GM21528 (cell line): ENCODE measurements around the gene RPL34.

ENCODE experiments used
- ATAC-seq: cut with Tn5 transposase; IDR thresholded peaks from one replicate; pipeline ENCODE4 v1.9.1; 2021; ENCODE audit warnings: mild to moderate bottlenecking, moderate library complexity; ENCODE audit not compliant: unreplicated experiment, low FRiP score

RPL34 gene

GRCh38 chr4:108622828-108623227 lies 2.5 kb downstream of the RPL34 start:
- ATAC-seq = no peak

- no peak for ATAC-seq
Observed at GRCh38 chr4:108624263-108625056, 4.1 kb downstream of the RPL34 start.

GRCh38 chr4:108626056-108626455 lies 5.7 kb downstream of the RPL34 start:
- no peak for ATAC-seq

- no peak for ATAC-seq
Observed at GRCh38 chr4:108628411-108628810, 8.0 kb downstream of the RPL34 start.

GRCh38 chr4:108635070-108635655 lies 14.8 kb downstream of the RPL34 start:
- no peak for ATAC-seq

- no peak for ATAC-seq
Observed at GRCh38 chr4:108636246-108636645, 15.9 kb downstream of the RPL34 start.

- ATAC-seq = no peak
Observed at GRCh38 chr4:108637856-108638255, 17.5 kb downstream of the RPL34 start.

- ATAC-seq = no peak
Observed at GRCh38 chr4:108644237-108644636, 23.9 kb downstream of the RPL34 start.

- ATAC-seq = no peak
Observed at GRCh38 chr4:108646706-108647105, 26.3 kb downstream of the RPL34 start.

- peak; percentile 16 for ATAC-seq
Observed at GRCh38 chr4:108649863-108650211, 29.5 kb downstream of the RPL34 start.

GRCh38 chr4:108650212-108651013 lies 30.0 kb downstream of the RPL34 start, which contains the start of gene OSTC:
Gene OSTC, plus strand, starts transcription at chr4:108650599. Its CDS starts 57 bp downstream, at chr4:108650656.
- ATAC-seq = peak; percentile 94

- peak; percentile 3 for ATAC-seq
Observed at GRCh38 chr4:108651014-108651791, 30.8 kb downstream of the RPL34 start.

- no peak for ATAC-seq
Observed at GRCh38 chr4:108662629-108663028, 42.3 kb downstream of the RPL34 start.

GRCh38 chr4:108674356-108674977 lies 54.1 kb downstream of the RPL34 start:
- no peak for ATAC-seq
